PC-3 (cell line): Measurements from ENCODE around the gene WDR88. TPM values are rescaled to one million over a fixed set of nuclear protein-coding genes. Genes with fewer than 3 reads are reported as not detected.

Experiments
- ATAC-seq: fragments of 200-7000 bp; cut with Tn5 transposase; 2 replicates; pipeline ENCODE4 v1.9.1; 2020; ENCODE audit warnings: mild to moderate bottlenecking, moderate library complexity
- BruUV-seq: library from RNA; stranded (reverse); fragments of 400-500 nt; replicated peaks from 2 replicates; lab custom pipeline; 2021; lab: Mats Ljungman, UMichigan
- CTCF ChIA-PET: fragments of 300-600 bp; sonication (Branson Sonifier 250); formaldehyde crosslinking; loops from one replicate; lab custom pipeline; 2022; ENCODE audit warnings: antibody characterized with exemption; lab: Charles Lee
- POLR2A ChIA-PET: fragments of 300-600 bp; sonication (Branson Sonifier 250); formaldehyde crosslinking; loops from one replicate; lab custom pipeline; 2022; ENCODE audit warnings: antibody characterized with exemption; ENCODE audit not compliant: unreplicated experiment; lab: Charles Lee
- DNase-seq: peaks from one replicate; pipeline ENCODE4 v3.0.0-alpha.2; 2015
- H2AFZ ChIP-seq: fragments of 300-600 bp; sonication (generic); 2 replicates; pipeline ENCODE4 v1.6.0; 2016; ENCODE audit warnings: antibody characterized with exemption, low read length
- H3F3A ChIP-seq: fragments of 300-600 bp; sonication (generic); one replicate; pipeline ENCODE4 v1.6.0; 2017; ENCODE audit warnings: antibody characterized with exemption, low read length, control low read depth, mild to moderate bottlenecking; ENCODE audit not compliant: unreplicated experiment
- H3K27ac ChIP-seq: fragments of 300-600 bp; sonication (generic); 2 replicates; pipeline ENCODE4 v1.5.1; 2016; ENCODE audit warnings: mild to moderate bottlenecking, low read length
- H3K27me3 ChIP-seq: fragments of 300-600 bp; sonication (generic); 2 replicates; pipeline ENCODE4 v1.6.1; 2016; ENCODE audit warnings: low read length, mixed read lengths
- H3K36me3 ChIP-seq: fragments of 300-600 bp; sonication (generic); 2 replicates; pipeline ENCODE4 v1.6.1; 2016; ENCODE audit warnings: low read depth, mixed run types, low read length, mixed read lengths
- H3K4me1 ChIP-seq: fragments of 300-600 bp; sonication (generic); 2 replicates; pipeline ENCODE4 v1.5.1; 2016; ENCODE audit warnings: low read length; ENCODE audit not compliant: insufficient read depth
- H3K4me2 ChIP-seq: fragments of 300-600 bp; sonication (generic); 2 replicates; pipeline ENCODE4 v1.6.0; 2016; ENCODE audit warnings: low read length
- H3K4me3 ChIP-seq: fragments of 300-600 bp; sonication (generic); 2 replicates; pipeline ENCODE4 v1.5.1; 2016; ENCODE audit warnings: mild to moderate bottlenecking, low read length, mixed read lengths
- H3K79me2 ChIP-seq: fragments of 300-600 bp; sonication (generic); 2 replicates; pipeline ENCODE4 v1.6.1; 2017; ENCODE audit warnings: low read length, mixed read lengths
- H3K9ac ChIP-seq: fragments of 300-600 bp; sonication (generic); 2 replicates; pipeline ENCODE4 v1.6.0; 2016; ENCODE audit warnings: mild to moderate bottlenecking, low read length
- H3K9me2 ChIP-seq: fragments of 300-600 bp; sonication (generic); replicated peaks from 2 replicates; pipeline ENCODE4 v1.6.1; 2016; ENCODE audit warnings: mixed run types, low read length, mixed read lengths
- H3K9me3 ChIP-seq: fragments of 300-600 bp; sonication (generic); 2 replicates; pipeline ENCODE4 v1.6.1; 2016; ENCODE audit warnings: low read length, mixed read lengths
- H4K20me1 ChIP-seq: fragments of 300-600 bp; sonication (generic); 2 replicates; pipeline ENCODE4 v1.6.1; 2016; ENCODE audit warnings: low read length, mixed read lengths
- EZH2 ChIP-seq: fragments of 300-600 bp; sonication (generic); IDR thresholded peaks from one replicate; pipeline ENCODE4 v1.6.1; 2017; ENCODE audit warnings: antibody characterized with exemption, mild to moderate bottlenecking, low read length; ENCODE audit not compliant: unreplicated experiment
- EZH2phosphoT487 ChIP-seq: fragments of 300-600 bp; sonication (generic); IDR thresholded peaks from 2 replicates; pipeline ENCODE4 v1.6.1; 2018; ENCODE audit warnings: mild to moderate bottlenecking, antibody characterized with exemption, low read length, borderline replicate concordance
- intact Hi-C: fragments of 100-400 bp; cut with micrococcal nuclease; formaldehyde crosslinking; loops from 2 replicates; pipeline ENCODE4 v1.9.0; 2023
- total RNA-seq: library from RNA; depleted of rRNA; stranded (reverse); fragments of >200 nt; gene quantifications from 2 replicates; pipeline ENCODE4 v1.2.3, GENCODE V29; 2014
- TF ChIP-seq, protein P1 (sequence below): fragments of 300-600 bp; sonication (generic); conservative IDR thresholded peaks from 2 replicates; pipeline ENCODE4 v1.5.1; 2017; ENCODE audit warnings: antibody characterized with exemption, low read depth, mild to moderate bottlenecking, low read length

Gene WDR88
- total RNA-seq, 1 experiment from 2014 or later = not detected

- H3K79me2 ChIP-seq = no peaks in the 10 kb centered on the region
- no peaks in the 10 kb centered on the region for H3F3A ChIP-seq
- DNase-seq = no peak
- BruUV-seq = no TSS peak
- no peaks in the 10 kb centered on the region for H4K20me1 ChIP-seq
- H2AFZ ChIP-seq = no peak overlapping the region
- no peaks in the 10 kb centered on the region for H3K9me3 ChIP-seq
- intact Hi-C loops = no loop called here
- no peak for ATAC-seq
- H3K36me3 ChIP-seq = no peaks in the 10 kb centered on the region
- no peak overlapping the region for H3K9ac ChIP-seq
- H3K4me3 ChIP-seq = no peak overlapping the region
- H3K27me3 ChIP-seq = no peaks in the 10 kb centered on the region
- ChIA-PET POLR2A (no interaction called here), CTCF (no interaction called here)
- H3K27ac ChIP-seq = no peak overlapping the region
- no peaks in the 10 kb centered on the region for H3K9me2 ChIP-seq
- H3K4me1 ChIP-seq = no peaks in the 10 kb centered on the region
- no peak overlapping the region for H3K4me2 ChIP-seq
- TF ChIP-seq, protein P1, sequence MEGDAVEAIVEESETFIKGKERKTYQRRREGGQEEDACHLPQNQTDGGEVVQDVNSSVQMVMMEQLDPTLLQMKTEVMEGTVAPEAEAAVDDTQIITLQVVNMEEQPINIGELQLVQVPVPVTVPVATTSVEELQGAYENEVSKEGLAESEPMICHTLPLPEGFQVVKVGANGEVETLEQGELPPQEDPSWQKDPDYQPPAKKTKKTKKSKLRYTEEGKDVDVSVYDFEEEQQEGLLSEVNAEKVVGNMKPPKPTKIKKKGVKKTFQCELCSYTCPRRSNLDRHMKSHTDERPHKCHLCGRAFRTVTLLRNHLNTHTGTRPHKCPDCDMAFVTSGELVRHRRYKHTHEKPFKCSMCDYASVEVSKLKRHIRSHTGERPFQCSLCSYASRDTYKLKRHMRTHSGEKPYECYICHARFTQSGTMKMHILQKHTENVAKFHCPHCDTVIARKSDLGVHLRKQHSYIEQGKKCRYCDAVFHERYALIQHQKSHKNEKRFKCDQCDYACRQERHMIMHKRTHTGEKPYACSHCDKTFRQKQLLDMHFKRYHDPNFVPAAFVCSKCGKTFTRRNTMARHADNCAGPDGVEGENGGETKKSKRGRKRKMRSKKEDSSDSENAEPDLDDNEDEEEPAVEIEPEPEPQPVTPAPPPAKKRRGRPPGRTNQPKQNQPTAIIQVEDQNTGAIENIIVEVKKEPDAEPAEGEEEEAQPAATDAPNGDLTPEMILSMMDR = no peak
- TF ChIP-seq EZH2 = no peak
- no peak for TF ChIP-seq EZH2phosphoT487
Measured at GRCh38 chr19:33134571-33135041, 2.7 kb downstream of the WDR88 start.

DNA sequence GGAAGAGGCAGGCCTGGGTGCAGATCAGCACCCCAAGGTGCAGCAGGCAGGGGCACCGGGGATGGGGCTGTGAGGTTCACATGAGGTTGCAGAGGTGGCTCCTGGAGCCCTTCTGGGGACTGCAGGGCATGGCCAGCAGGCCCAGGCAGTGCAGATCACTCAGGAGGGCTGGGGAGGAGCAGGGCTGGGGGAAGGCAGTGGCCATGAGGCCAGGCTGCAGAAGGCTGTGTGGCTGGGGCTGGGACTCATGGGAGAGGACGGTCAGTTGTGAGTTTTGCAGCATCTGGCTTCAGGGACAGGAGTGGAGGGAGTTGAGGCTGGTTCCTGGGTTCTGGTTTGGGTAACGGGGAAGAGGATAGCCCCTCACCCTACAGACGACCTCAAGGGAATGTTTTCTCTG is 7.3 kb downstream of the WDR88 start:
- Histone ChIP-seq H3K4me3 (no peak overlapping the region), H3K9me3 (no peaks in the 10 kb centered on the region), H3K9me2 (no peaks in the 10 kb centered on the region), H3F3A (no peaks in the 10 kb centered on the region), H3K79me2 (no peaks in the 10 kb centered on the region), H3K27ac (no peak overlapping the region), H3K36me3 (no peaks in the 10 kb centered on the region), H3K9ac (no peak overlapping the region), H3K4me1 (no peaks in the 10 kb centered on the region), H3K27me3 (no peaks in the 10 kb centered on the region), H3K4me2 (no peak overlapping the region), H4K20me1 (no peaks in the 10 kb centered on the region), H2AFZ (no peak overlapping the region)
- ChIA-PET CTCF (no interaction called here), POLR2A (no interaction called here)
- no peak for TF ChIP-seq EZH2phosphoT487
- no peak for TF ChIP-seq EZH2
- TF ChIP-seq, protein P1 = no peak
- ATAC-seq (no peak), DNase-seq (no peak)
- no TSS peak for BruUV-seq
- intact Hi-C loops = no loop called here

DNA sequence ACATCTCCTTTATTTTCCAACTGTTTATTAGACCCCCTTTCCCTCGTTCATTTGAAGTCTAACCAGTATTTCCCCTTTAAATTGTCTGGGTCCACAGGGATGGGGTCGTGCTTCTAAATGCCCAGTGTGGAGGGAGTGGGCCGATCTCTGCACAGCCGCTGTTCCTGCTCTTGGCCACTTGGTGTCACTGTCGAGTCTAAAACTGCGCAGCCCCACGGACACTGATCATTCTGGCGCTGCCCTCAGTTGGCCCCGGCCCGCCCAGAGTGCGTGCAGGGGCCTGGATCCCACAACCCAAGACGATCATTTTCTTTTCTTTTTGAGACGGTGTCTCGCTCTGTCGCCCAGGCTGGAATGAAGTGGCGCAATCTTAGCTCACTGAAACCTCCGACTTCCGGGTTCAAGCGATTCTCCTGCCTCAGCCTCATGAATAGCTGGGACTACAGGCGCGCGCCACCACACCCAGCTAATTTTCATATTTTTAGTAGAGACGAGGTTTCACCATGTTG is 12.0 kb downstream of the WDR88 start:
- Histone ChIP-seq H3K79me2 (no peaks in the 10 kb centered on the region), H4K20me1 (no peaks in the 10 kb centered on the region), H3K9me2 (no peaks in the 10 kb centered on the region), H3K4me1 (no peaks in the 10 kb centered on the region), H3K36me3 (no peaks in the 10 kb centered on the region), H3K9me3 (no peaks in the 10 kb centered on the region), H3K9ac (no peak overlapping the region), H3K27me3 (no peaks in the 10 kb centered on the region), H3K4me3 (peak overlapping the region; percentile 17; the same call in 1 of the 2 replicates), H3F3A (no peaks in the 10 kb centered on the region), H2AFZ (peak overlapping the region; percentile 50; the same call in 1 of the 2 replicates), H3K27ac (no peak overlapping the region), H3K4me2 (peak overlapping the region; percentile 66)
- ChIA-PET CTCF (interaction anchor here (0.6 to 1.6 kb wide), 4 partner anchors 9 to 434 kb away, joined by 3 to 8 read pairs (median 4); no protein-coding TSS in a partner anchor), POLR2A (no interaction called here)
- TF ChIP-seq EZH2phosphoT487 (no peak), EZH2 (no peak)
- TF ChIP-seq, protein P1 = peak; percentile 79
- intact Hi-C loops = loop anchor here (1.0 to 5.0 kb wide), 2 partner anchors 40 to 93 kb away; no protein-coding TSS in a partner anchor
- BruUV-seq = no TSS peak
- ATAC-seq (peak; percentile 98), DNase-seq (peak; percentile 62)
